DOHH2 (cell line): ENCODE data around the gene WNT9B.

ENCODE experiments used
- H3F3A ChIP-seq: fragments of 200-600 bp; sonication (generic), shearing (Covaris generic); 2 replicates; pipeline ENCODE4 v1.6.0; 2016; ENCODE audit warnings: antibody characterized with exemption, mild to moderate bottlenecking; ENCODE audit not compliant: control insufficient read depth, insufficient read depth
- H3K27ac ChIP-seq: fragments of 200-600 bp; sonication (generic); 2 replicates; pipeline ENCODE4 v1.5.1; 2014; ENCODE audit warnings: low read depth, mild to moderate bottlenecking, low read length, moderate library complexity
- H3K27me3 ChIP-seq: fragments of 200-600 bp; sonication (generic); 2 replicates; pipeline ENCODE4 v1.6.1; 2014; ENCODE audit warnings: mild to moderate bottlenecking, low read length, mixed read lengths; ENCODE audit not compliant: control insufficient read depth
- H3K36me3 ChIP-seq: fragments of 200-600 bp; sonication (generic); 2 replicates; pipeline ENCODE4 v1.6.1; 2014; ENCODE audit warnings: mild to moderate bottlenecking, low read length, moderate library complexity, mixed read lengths; ENCODE audit not compliant: control insufficient read depth
- H3K4me1 ChIP-seq: fragments of 200-600 bp; sonication (generic); 2 replicates; pipeline ENCODE4 v1.6.1; 2014; ENCODE audit warnings: mild to moderate bottlenecking, low read length, mixed read lengths; ENCODE audit not compliant: control insufficient read depth
- H3K4me2 ChIP-seq: fragments of 200-600 bp; sonication (generic); 2 replicates; pipeline ENCODE4 v1.6.0; 2014; ENCODE audit warnings: mild to moderate bottlenecking, low read length, moderate library complexity
- H3K4me3 ChIP-seq: fragments of 200-600 bp; sonication (generic); 2 replicates; pipeline ENCODE4 v1.5.1; 2014; ENCODE audit warnings: mild to moderate bottlenecking, low read length, mixed read lengths
- H3K79me2 ChIP-seq: fragments of 200-600 bp; sonication (generic); 2 replicates; pipeline ENCODE4 v1.6.1; 2014; ENCODE audit warnings: mild to moderate bottlenecking, low read length, mixed read lengths; ENCODE audit not compliant: control insufficient read depth
- H3K9me2 ChIP-seq: fragments of 200-600 bp; sonication (generic); replicated peaks from 2 replicates; pipeline ENCODE4 v1.6.1; 2014; ENCODE audit warnings: mild to moderate bottlenecking, low read length, mixed read lengths; ENCODE audit not compliant: control insufficient read depth
- H3K9me3 ChIP-seq: fragments of 200-600 bp; sonication (generic); 2 replicates; pipeline ENCODE4 v1.6.1; 2014; ENCODE audit warnings: antibody characterized with exemption, low read length, mixed read lengths; ENCODE audit not compliant: control insufficient read depth, insufficient read depth
- H4K20me1 ChIP-seq: fragments of 200-600 bp; sonication (generic); 2 replicates; pipeline ENCODE4 v1.6.0; 2014; ENCODE audit warnings: low read depth, mild to moderate bottlenecking, antibody characterized with exemption, low read length, moderate library complexity; ENCODE audit not compliant: control insufficient read depth, insufficient read depth
- EZH2phosphoT487 ChIP-seq: fragments of 200-600 bp; sonication (generic); IDR thresholded peaks from 2 replicates; pipeline ENCODE4 v1.6.1; 2017; ENCODE audit warnings: borderline replicate concordance, mild to moderate bottlenecking, antibody characterized with exemption, low read length, moderate library complexity, mixed read lengths
- TF ChIP-seq, protein P1 (sequence below): fragments of 200-600 bp; sonication (generic); IDR thresholded peaks from one replicate; pipeline ENCODE4 v1.5.1; 2014; ENCODE audit warnings: antibody characterized with exemption, mild to moderate bottlenecking, low read depth, low read length; ENCODE audit not compliant: poor library complexity, severe bottlenecking

Gene WNT9B

DNA sequence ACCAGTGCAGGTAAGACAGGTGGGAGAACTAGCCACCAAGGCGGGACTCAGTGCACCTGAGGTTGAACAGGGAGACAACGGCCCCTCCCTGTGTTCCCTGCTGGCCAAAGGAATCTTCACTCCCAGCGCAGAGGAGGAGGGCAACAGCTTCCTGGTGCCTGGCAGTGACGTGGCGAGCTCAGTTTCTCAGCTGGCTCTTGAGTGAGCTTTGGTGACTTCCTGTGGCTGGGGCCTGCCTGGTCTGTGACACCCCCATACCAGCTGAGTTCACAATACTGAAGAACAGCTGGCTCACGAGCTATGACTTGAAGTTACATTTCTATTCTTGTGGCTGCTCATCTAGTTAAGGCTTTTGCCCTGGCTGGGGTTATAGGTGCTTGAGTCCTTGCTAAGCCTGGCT, 26.1 kb downstream of the WNT9B start:
- Histone ChIP-seq H3K79me2 (no peaks in the 10 kb centered on the region), H3K36me3 (no peaks in the 10 kb centered on the region), H3K4me1 (no peaks in the 10 kb centered on the region), H3K9me3 (no peaks in the 10 kb centered on the region), H3K4me2 (no peak overlapping the region), H3K9me2 (no peaks in the 10 kb centered on the region), H3K27me3 (no peaks in the 10 kb centered on the region), H3K4me3 (no peak overlapping the region), H3K27ac (no peak overlapping the region), H4K20me1 (no peaks in the 10 kb centered on the region), H3F3A (no peaks in the 10 kb centered on the region)
- TF ChIP-seq EZH2phosphoT487, result no peak
- TF ChIP-seq, protein P1, sequence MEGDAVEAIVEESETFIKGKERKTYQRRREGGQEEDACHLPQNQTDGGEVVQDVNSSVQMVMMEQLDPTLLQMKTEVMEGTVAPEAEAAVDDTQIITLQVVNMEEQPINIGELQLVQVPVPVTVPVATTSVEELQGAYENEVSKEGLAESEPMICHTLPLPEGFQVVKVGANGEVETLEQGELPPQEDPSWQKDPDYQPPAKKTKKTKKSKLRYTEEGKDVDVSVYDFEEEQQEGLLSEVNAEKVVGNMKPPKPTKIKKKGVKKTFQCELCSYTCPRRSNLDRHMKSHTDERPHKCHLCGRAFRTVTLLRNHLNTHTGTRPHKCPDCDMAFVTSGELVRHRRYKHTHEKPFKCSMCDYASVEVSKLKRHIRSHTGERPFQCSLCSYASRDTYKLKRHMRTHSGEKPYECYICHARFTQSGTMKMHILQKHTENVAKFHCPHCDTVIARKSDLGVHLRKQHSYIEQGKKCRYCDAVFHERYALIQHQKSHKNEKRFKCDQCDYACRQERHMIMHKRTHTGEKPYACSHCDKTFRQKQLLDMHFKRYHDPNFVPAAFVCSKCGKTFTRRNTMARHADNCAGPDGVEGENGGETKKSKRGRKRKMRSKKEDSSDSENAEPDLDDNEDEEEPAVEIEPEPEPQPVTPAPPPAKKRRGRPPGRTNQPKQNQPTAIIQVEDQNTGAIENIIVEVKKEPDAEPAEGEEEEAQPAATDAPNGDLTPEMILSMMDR, result no peak

- H3K4me2 ChIP-seq, result no peak overlapping the region
- H3K4me3 ChIP-seq, result no peak overlapping the region
- H3K36me3 ChIP-seq, result no peaks in the 10 kb centered on the region
- no peaks in the 10 kb centered on the region for H4K20me1 ChIP-seq
- H3K9me2 ChIP-seq, result no peaks in the 10 kb centered on the region
- H3K9me3 ChIP-seq, result no peaks in the 10 kb centered on the region
- no peaks in the 10 kb centered on the region for H3F3A ChIP-seq
- H3K27me3 ChIP-seq, result no peaks in the 10 kb centered on the region
- no peak overlapping the region for H3K27ac ChIP-seq
- no peaks in the 10 kb centered on the region for H3K79me2 ChIP-seq
- H3K4me1 ChIP-seq, result no peaks in the 10 kb centered on the region
- no peak for TF ChIP-seq EZH2phosphoT487
- TF ChIP-seq, protein P1, result no peak
These were observed 26.7 kb downstream of the WNT9B start for GRCh38 chr17:46878055-46878454.

DNA sequence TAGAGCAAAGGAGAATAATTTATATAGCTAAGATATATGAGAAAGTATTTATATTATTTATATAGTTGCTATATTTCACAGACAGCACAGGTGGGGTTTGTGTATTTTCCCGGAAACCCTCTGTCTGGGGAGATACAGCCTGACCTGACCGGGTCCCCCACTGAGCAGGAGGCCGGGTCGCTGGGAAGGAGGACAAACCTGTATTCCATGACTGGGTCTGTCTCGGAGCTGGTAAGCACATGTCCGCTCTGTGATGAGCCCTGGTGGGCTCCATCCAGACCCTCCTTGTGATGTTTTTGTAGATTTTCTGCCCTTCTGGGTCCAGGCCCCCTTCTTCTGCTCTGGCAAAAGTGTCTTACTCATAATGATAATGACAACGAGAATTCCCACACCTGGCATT, 27.7 kb downstream of the WNT9B start:
- Histone ChIP-seq H4K20me1 (no peaks in the 10 kb centered on the region), H3K79me2 (no peaks in the 10 kb centered on the region), H3K27me3 (no peaks in the 10 kb centered on the region), H3K4me3 (no peak overlapping the region), H3K4me2 (no peak overlapping the region), H3K4me1 (no peaks in the 10 kb centered on the region), H3K27ac (no peak overlapping the region), H3K9me2 (no peaks in the 10 kb centered on the region), H3K9me3 (no peaks in the 10 kb centered on the region), H3F3A (no peaks in the 10 kb centered on the region), H3K36me3 (no peaks in the 10 kb centered on the region)
- no peak for TF ChIP-seq EZH2phosphoT487
- TF ChIP-seq, protein P1, result no peak

DNA sequence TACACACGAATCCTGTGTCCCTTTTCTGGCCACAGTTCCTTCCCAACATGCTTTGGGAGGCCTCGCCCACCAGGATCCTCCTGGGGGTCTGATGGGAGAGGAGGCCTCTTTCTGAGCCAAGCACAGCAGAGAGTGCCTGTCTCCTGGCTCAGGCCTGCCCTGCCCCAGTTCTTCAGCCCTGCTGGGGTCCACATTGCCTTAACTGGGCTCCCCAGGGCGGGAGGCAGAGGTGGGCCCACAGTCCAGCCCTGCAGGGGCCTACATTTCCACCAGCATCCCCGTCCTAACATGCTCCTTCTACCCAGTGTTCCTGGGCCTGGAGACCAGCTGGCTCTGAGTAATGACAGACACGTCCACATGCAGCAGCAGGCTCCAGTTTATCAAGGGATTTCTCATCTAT, 29.6 kb downstream of the WNT9B start:
- Histone ChIP-seq H3K4me1 (no peaks in the 10 kb centered on the region), H3K4me3 (no peak overlapping the region), H3K9me2 (no peaks in the 10 kb centered on the region), H3K4me2 (no peak overlapping the region), H3K27me3 (peaks cover 7% of the 10 kb centered on the region), H3K9me3 (no peaks in the 10 kb centered on the region), H3F3A (no peaks in the 10 kb centered on the region), H3K27ac (no peak overlapping the region), H4K20me1 (no peaks in the 10 kb centered on the region), H3K36me3 (no peaks in the 10 kb centered on the region), H3K79me2 (no peaks in the 10 kb centered on the region)
- TF ChIP-seq, protein P1, result no peak
- no peak for TF ChIP-seq EZH2phosphoT487
